Erythroblast (primary cell): ENCODE data around the gene LDLRAP1.

ENCODE experiments used
- GATA1 ChIP-seq: IDR thresholded peaks from 2 replicates; pipeline ENCODE4 v1.6.1; 2011; ENCODE audit warnings: low read depth, mild to moderate bottlenecking, control low read depth, low read length, moderate library complexity
- POLR2A ChIP-seq: IDR thresholded peaks from 2 replicates; pipeline ENCODE4 v1.6.1; 2011; ENCODE audit warnings: mild to moderate bottlenecking, low read length

DNA sequence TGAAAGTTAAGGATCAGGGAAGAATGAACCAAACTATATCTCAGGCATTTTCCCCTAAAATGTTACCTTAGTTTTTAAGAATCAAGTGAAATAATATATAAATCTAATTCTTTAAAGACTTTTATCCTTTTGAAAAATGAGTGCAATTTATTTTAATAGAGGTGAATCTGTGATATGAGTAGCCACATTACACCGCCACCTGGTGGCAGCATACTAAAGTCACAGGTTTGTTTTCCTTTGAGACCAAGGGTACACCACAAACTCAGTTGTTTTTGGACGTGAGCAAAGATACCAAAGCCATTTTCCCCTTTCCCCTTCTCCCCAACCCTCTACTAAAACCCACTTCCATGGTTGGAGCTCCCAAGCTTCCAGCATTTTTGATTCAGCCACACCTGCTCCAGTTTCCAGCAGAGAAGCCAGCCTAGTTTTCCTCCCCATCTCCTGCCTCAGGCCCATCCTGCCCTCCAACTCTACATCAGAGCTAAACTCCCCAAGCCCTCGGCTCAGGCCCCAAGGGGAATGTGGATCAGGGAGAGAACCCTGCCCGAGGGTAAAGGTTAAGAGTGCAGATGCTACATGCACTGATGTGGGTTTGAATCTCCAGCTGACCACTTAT is 22.9 kb upstream of the LDLRAP1 start:
- TF ChIP-seq POLR2A (no peak), GATA1 (no peak)
